Measurements from ENCODE around the gene USP25. TPM values are rescaled to one million over a fixed set of nuclear protein-coding genes. Genes with fewer than 3 reads are reported as not detected.
"Not testable (repeated sequence)": the region's sequence is repeated elsewhere in the genome, so short reads cannot be mapped to it uniquely, and the experiment has no call there.

The USP25 gene
- total and polyA plus RNA-seq, 2 donors, result 19.8 to 37.7 TPM

- 99% methylated on average over 3 of the region's 3 CpGs for WGBS
- no peak for DNase-seq (ENCODE audit: low read depth in 6 of 9, low spot score in 9 of 9)
- Histone ChIP-seq H3K9me3 (ENCODE audit: control insufficient read depth in 2 of 2, insufficient read depth in 1 of 2, low read length in 1 of 2) (no peaks in the 10 kb centered on the region), H3K4me3 (ENCODE audit: low read length in 2 of 2) (no peak overlapping the region), H3K36me3 (ENCODE audit: control insufficient read depth in 2 of 2, insufficient read depth in 2 of 2, low read length in 1 of 2) (no peaks in the 10 kb centered on the region), H3K27me3 (ENCODE audit: control insufficient read depth in 2 of 2, insufficient read depth in 1 of 2, low read length in 1 of 2) (peaks cover 0 to 3% of the 10 kb centered on the region in 2 donors), H3K4me1 (ENCODE audit: control insufficient read depth in 2 of 2, insufficient read depth in 2 of 2, low read length in 2 of 2) (peaks cover 5 to 7% of the 10 kb centered on the region in 2 donors), H3K27ac (ENCODE audit: low read depth in 1 of 2, low read length in 1 of 2) (no peak overlapping the region)
These were observed 1.7 kb upstream of the USP25 start for GRCh38 chr21:15728046-15728445.

DNA sequence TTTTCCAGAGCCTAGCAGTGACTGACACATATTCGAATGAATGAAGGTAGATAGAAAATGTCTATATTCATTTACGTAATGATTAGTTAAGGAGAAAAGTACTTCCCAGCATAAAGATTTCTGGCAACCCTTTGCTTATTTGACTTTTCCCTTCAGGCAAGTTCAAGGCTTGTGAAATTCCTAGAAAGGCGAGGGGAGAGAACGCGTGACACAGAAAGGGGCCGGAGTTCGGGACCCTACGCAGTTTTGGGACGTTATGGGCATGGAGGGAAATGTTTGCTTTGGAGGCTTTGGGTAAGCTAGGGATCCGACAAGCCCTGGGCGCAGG lies 472 bp upstream of the USP25 start:
- WGBS, result 15% methylated on average over 11 of the region's 11 CpGs
- DNase-seq (ENCODE audit: low read depth in 6 of 9, low spot score in 9 of 9), result no peak
- no peaks in the 10 kb centered on the region for H3K36me3 ChIP-seq (ENCODE audit: control insufficient read depth in 2 of 2, insufficient read depth in 2 of 2, low read length in 1 of 2)
- H3K27ac ChIP-seq (ENCODE audit: low read depth in 1 of 2, low read length in 1 of 2), result peak overlapping the region in 1 of 2 donors; percentile 67
- H3K4me3 ChIP-seq (ENCODE audit: low read length in 2 of 2), result peak overlapping the region; percentile 53 to 89
- peaks cover 0 to 3% of the 10 kb centered on the region in 2 donors for H3K27me3 ChIP-seq (ENCODE audit: control insufficient read depth in 2 of 2, insufficient read depth in 1 of 2, low read length in 1 of 2)
- H3K9me3 ChIP-seq (ENCODE audit: control insufficient read depth in 2 of 2, insufficient read depth in 1 of 2, low read length in 1 of 2), result no peaks in the 10 kb centered on the region
- peaks cover 5 to 14% of the 10 kb centered on the region in 2 donors for H3K4me1 ChIP-seq (ENCODE audit: control insufficient read depth in 2 of 2, insufficient read depth in 2 of 2, low read length in 2 of 2)

DNA sequence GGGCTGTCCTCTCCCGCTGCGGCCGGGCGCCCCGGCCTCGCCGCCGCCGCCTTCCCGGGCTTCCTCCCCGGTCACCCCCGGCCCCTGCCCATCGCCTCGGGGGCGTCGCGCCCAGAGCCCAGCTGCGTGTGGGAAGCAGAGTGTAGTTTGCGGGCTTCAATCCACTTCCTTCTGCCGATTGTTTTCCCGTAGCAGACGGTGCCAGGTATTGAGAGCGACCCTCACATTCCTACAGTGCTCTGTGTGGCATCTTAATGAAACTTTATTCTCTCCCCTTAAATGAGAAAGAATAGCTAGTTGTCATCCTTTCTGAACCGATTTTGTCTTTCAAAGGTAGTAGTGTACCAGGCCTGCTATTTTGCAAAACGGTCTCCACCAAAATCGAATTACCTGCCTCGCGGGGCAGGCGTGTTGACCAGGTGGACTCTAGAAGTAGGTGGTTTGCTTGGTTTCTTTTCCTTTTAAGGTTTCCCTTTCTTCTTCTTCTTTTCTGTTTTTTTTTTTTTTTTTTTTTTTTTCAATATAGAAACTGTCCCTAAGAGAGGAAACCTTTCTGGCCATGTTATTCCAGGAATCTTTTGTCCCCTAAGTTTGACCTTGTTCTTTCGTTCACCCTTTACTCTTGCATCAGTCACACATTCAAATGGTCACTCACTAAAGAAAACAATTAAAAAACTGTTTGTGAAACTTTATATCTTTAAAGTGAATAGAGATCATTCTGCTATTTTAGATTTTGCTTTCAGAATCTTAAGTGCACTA lies 881 bp downstream of the USP25 start:
- under 1% methylated on average over 30 of the region's 30 CpGs for WGBS
- H3K4me3 ChIP-seq (ENCODE audit: low read length in 2 of 2), result peak overlapping the region; percentile 76 to 89
- peaks cover 0 to 3% of the 10 kb centered on the region in 2 donors for H3K27me3 ChIP-seq (ENCODE audit: control insufficient read depth in 2 of 2, insufficient read depth in 1 of 2, low read length in 1 of 2)
- peak in 6 of 9 donors; percentile 38 to 72 (median 45) for DNase-seq (ENCODE audit: low read depth in 6 of 9, low spot score in 9 of 9)
- H3K9me3 ChIP-seq (ENCODE audit: control insufficient read depth in 2 of 2, insufficient read depth in 1 of 2, low read length in 1 of 2), result no peaks in the 10 kb centered on the region
- no peaks in the 10 kb centered on the region for H3K36me3 ChIP-seq (ENCODE audit: control insufficient read depth in 2 of 2, insufficient read depth in 2 of 2, low read length in 1 of 2)
- peak overlapping the region; percentile 89 to 94 for H3K27ac ChIP-seq (ENCODE audit: low read depth in 1 of 2, low read length in 1 of 2)
- peaks cover 5 to 14% of the 10 kb centered on the region in 2 donors for H3K4me1 ChIP-seq (ENCODE audit: control insufficient read depth in 2 of 2, insufficient read depth in 2 of 2, low read length in 2 of 2)

DNA sequence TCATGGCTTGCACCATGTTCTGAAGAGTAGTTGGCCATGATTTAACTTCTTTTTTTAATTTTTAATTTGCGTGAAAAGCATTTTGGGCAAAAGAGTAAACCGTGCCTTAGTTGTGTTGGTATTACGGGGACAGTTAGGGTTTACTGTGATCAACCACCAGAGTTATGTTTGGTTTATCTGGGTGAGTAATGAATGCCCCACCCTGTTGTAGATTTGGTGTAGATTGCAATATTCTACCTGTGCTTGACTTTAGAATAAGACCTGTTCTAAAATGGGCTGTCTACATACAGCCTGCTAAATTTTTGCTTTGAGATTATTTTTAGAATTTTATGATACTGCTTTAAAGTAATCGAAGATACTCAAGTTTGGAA lies 1.4 kb downstream of the USP25 start:
- Histone ChIP-seq H3K27ac (ENCODE audit: low read depth in 1 of 2, low read length in 1 of 2) (peak overlapping the region in 1 of 2 donors; percentile 89), H3K4me1 (ENCODE audit: control insufficient read depth in 2 of 2, insufficient read depth in 2 of 2, low read length in 2 of 2) (peaks cover 5 to 14% of the 10 kb centered on the region in 2 donors)
- peak in 2 of 9 donors; percentile 13 to 26 for DNase-seq (ENCODE audit: low read depth in 6 of 9, low spot score in 9 of 9)

GRCh38 chr21:15732290-15732995 lies 2.7 kb downstream of the USP25 start:
- DNase-seq (ENCODE audit: low read depth in 6 of 9, low spot score in 9 of 9), result peak in 6 of 9 donors; percentile 58 to 85 (median 64)
- WGBS, result 8% methylated on average over 6 of the region's 6 CpGs
- H3K27me3 ChIP-seq (ENCODE audit: control insufficient read depth in 2 of 2, insufficient read depth in 1 of 2, low read length in 1 of 2), result peaks cover 0 to 3% of the 10 kb centered on the region in 2 donors
- H3K27ac ChIP-seq (ENCODE audit: low read depth in 1 of 2, low read length in 1 of 2), result peak overlapping the region; percentile 36 to 84
- peaks cover 5 to 14% of the 10 kb centered on the region in 2 donors for H3K4me1 ChIP-seq (ENCODE audit: control insufficient read depth in 2 of 2, insufficient read depth in 2 of 2, low read length in 2 of 2)
- peak overlapping the region; percentile 44 to 76 for H3K4me3 ChIP-seq (ENCODE audit: low read length in 2 of 2)
- no peaks in the 10 kb centered on the region for H3K9me3 ChIP-seq (ENCODE audit: control insufficient read depth in 2 of 2, insufficient read depth in 1 of 2, low read length in 1 of 2)
- H3K36me3 ChIP-seq (ENCODE audit: control insufficient read depth in 2 of 2, insufficient read depth in 2 of 2, low read length in 1 of 2), result no peaks in the 10 kb centered on the region

More for the DNA sequence above, 1.4 kb downstream of the USP25 start:
- WGBS, result 35% methylated on average over 4 of the region's 4 CpGs
- H3K27me3 ChIP-seq (ENCODE audit: control insufficient read depth in 2 of 2, insufficient read depth in 1 of 2, low read length in 1 of 2), result peaks cover 0 to 3% of the 10 kb centered on the region in 2 donors
- H3K4me3 ChIP-seq (ENCODE audit: low read length in 2 of 2), result peak overlapping the region; percentile 76 to 89
- no peaks in the 10 kb centered on the region for H3K9me3 ChIP-seq (ENCODE audit: control insufficient read depth in 2 of 2, insufficient read depth in 1 of 2, low read length in 1 of 2)
- no peaks in the 10 kb centered on the region for H3K36me3 ChIP-seq (ENCODE audit: control insufficient read depth in 2 of 2, insufficient read depth in 2 of 2, low read length in 1 of 2)

GRCh38 chr21:15732996-15733329 lies 3.2 kb downstream of the USP25 start:
- peak overlapping the region; percentile 44 to 76 for H3K4me3 ChIP-seq (ENCODE audit: low read length in 2 of 2)

DNA sequence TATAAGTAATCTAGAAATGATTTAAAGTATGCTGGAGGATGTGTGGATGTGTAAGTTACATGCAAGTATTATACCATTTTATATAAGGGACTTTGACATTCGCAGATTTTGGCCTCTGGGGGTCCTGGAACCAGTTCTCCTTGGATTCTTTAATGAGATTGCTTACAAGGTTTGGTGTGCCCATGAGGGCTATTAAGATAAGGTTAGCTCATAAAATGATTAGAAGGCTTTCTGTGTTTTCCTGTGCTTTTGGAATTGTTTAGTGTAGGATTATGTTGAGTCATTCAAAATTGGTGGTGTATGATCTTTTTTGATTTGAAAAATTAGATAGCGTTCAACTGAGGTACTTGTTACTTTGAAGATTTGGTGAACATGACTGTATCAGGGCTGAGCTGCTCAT lies 5.6 kb downstream of the USP25 start:
- Histone ChIP-seq H3K27ac (ENCODE audit: low read depth in 1 of 2, low read length in 1 of 2) (no peak overlapping the region), H3K36me3 (ENCODE audit: control insufficient read depth in 2 of 2, insufficient read depth in 2 of 2, low read length in 1 of 2) (no peaks in the 10 kb centered on the region), H3K27me3 (ENCODE audit: control insufficient read depth in 2 of 2, insufficient read depth in 1 of 2, low read length in 1 of 2) (no peaks in the 10 kb centered on the region), H3K9me3 (ENCODE audit: control insufficient read depth in 2 of 2, insufficient read depth in 1 of 2, low read length in 1 of 2) (no peaks in the 10 kb centered on the region), H3K4me3 (ENCODE audit: low read length in 2 of 2) (no peak overlapping the region), H3K4me1 (ENCODE audit: control insufficient read depth in 2 of 2, insufficient read depth in 2 of 2, low read length in 2 of 2) (peaks cover 5 to 13% of the 10 kb centered on the region in 2 donors)
- 93% methylated on average over 2 of the region's 2 CpGs for WGBS
- no peak for DNase-seq (ENCODE audit: low read depth in 6 of 9, low spot score in 9 of 9)

More at GRCh38 chr21:15732996-15733329, 3.2 kb downstream of the USP25 start:
- H3K4me1 ChIP-seq (ENCODE audit: control insufficient read depth in 2 of 2, insufficient read depth in 2 of 2, low read length in 2 of 2), result peaks cover 5 to 14% of the 10 kb centered on the region in 2 donors
- H3K27me3 ChIP-seq (ENCODE audit: control insufficient read depth in 2 of 2, insufficient read depth in 1 of 2, low read length in 1 of 2), result peaks cover 0 to 3% of the 10 kb centered on the region in 2 donors
- H3K27ac ChIP-seq (ENCODE audit: low read depth in 1 of 2, low read length in 1 of 2), result peak overlapping the region; percentile 36 to 84
- no peak for DNase-seq (ENCODE audit: low read depth in 6 of 9, low spot score in 9 of 9)
- no peaks in the 10 kb centered on the region for H3K9me3 ChIP-seq (ENCODE audit: control insufficient read depth in 2 of 2, insufficient read depth in 1 of 2, low read length in 1 of 2)
- WGBS, result 15% methylated on average over 3 of the region's 3 CpGs
- no peaks in the 10 kb centered on the region for H3K36me3 ChIP-seq (ENCODE audit: control insufficient read depth in 2 of 2, insufficient read depth in 2 of 2, low read length in 1 of 2)

DNA sequence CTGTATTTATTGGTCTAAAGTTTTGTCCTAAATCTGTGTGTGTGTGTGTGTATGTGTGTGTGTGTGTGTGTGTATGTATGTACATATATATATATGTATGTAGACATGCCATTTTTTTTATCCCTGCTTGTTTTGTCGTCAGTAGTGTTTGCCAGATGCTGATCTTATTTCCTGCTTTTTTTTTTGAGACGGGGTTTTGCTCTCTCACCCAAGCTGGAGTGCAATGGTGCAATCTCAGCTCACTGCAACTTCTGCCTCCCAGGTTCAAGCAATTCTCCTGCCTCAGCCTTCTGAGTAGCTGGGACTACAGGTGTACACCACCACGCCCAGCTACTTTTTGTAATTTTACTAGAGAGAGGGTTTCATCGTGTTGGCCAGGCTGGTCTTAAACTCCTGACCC lies 6.1 kb downstream of the USP25 start:
- H3K4me3 ChIP-seq (ENCODE audit: low read length in 2 of 2); H3K9me3 ChIP-seq (ENCODE audit: control insufficient read depth in 2 of 2, insufficient read depth in 1 of 2, low read length in 1 of 2); H3K36me3 ChIP-seq (ENCODE audit: control insufficient read depth in 2 of 2, insufficient read depth in 2 of 2, low read length in 1 of 2); H3K27ac ChIP-seq (ENCODE audit: low read depth in 1 of 2, low read length in 1 of 2); DNase-seq (ENCODE audit: low read depth in 6 of 9, low spot score in 9 of 9); H3K27me3 ChIP-seq (ENCODE audit: control insufficient read depth in 2 of 2, insufficient read depth in 1 of 2, low read length in 1 of 2): not testable (repeated sequence)
- WGBS, result 57% methylated on average over 4 of the region's 4 CpGs
- peaks cover 5 to 13% of the 10 kb centered on the region in 2 donors for H3K4me1 ChIP-seq (ENCODE audit: control insufficient read depth in 2 of 2, insufficient read depth in 2 of 2, low read length in 2 of 2)

DNA sequence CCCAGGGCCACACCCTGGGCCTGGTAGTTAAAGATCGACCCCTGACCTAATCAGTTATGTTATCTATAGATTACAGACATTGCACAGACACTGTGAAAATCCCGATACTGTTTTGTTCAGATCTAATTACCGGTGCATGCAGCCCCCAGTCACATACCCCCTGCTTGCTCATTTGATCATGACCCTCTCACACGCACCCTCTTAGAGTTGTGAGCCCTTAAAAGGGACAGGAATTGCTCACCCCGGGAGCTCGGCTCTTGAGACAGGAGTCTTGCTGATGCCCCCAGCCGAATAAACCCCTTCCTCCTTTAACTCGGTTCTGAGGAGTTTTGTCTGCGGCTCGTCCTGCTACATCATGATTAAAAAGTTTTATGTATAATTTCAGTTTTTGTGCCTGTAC lies 9.0 kb downstream of the USP25 start:
- H3K4me1 ChIP-seq (ENCODE audit: control insufficient read depth in 2 of 2, insufficient read depth in 2 of 2, low read length in 2 of 2); H3K36me3 ChIP-seq (ENCODE audit: control insufficient read depth in 2 of 2, insufficient read depth in 2 of 2, low read length in 1 of 2); H3K4me3 ChIP-seq (ENCODE audit: low read length in 2 of 2); H3K27me3 ChIP-seq (ENCODE audit: control insufficient read depth in 2 of 2, insufficient read depth in 1 of 2, low read length in 1 of 2); H3K27ac ChIP-seq (ENCODE audit: low read depth in 1 of 2, low read length in 1 of 2); H3K9me3 ChIP-seq (ENCODE audit: control insufficient read depth in 2 of 2, insufficient read depth in 1 of 2, low read length in 1 of 2); DNase-seq (ENCODE audit: low read depth in 6 of 9, low spot score in 9 of 9): not testable (repeated sequence)
- 96% methylated on average over 10 of the region's 10 CpGs for WGBS

Data from thymus (tissue), 11 donors.